Pancreas (tissue), 10 donors: ENCODE data around the gene MAPK4. TPM values are rescaled to one million over a fixed set of nuclear protein-coding genes. Genes with fewer than 3 reads are reported as not detected.

ENCODE experiments used
- ATAC-seq, 4 donors: fragments of 200-7000 bp; cut with Tn5 transposase; one replicate each; pipeline versions ENCODE4 v1.8.0 to v1.9.1; 2020; ENCODE audit warnings: mild to moderate bottlenecking in 4 of 4, moderate library complexity in 4 of 4
- DNase-seq, 6 donors: peaks; one replicate each; pipeline ENCODE4 v3.0.0-alpha.2; 2020
- FAIRE-seq: peaks from 2 replicates; lab custom pipeline; 2012; peaks lifted over from hg19 to GRCh38; lab: Jason Lieb, UNC
- H3K27ac ChIP-seq, 4 donors: fragments of 200-600 bp; sonication (generic); 1 replicate in 3 of 4; 2 replicates in 1 of 4; pipeline versions ENCODE4 v1.5.0 to v1.8.0; 2020
- H3K27me3 ChIP-seq, 4 donors: fragments of 200-600 bp; one replicate each; pipeline ENCODE4 v1.8.0; 2021
- H3K36me3 ChIP-seq, 3 donors: fragments of 200-600 bp; sonication (generic) in 1 of 3; one replicate each; pipeline versions ENCODE4 v1.5.0 to v1.8.0; 2020 to 2021
- H3K4me1 ChIP-seq, 3 donors: fragments of 200-600 bp; one replicate each; pipeline ENCODE4 v1.8.0; 2021
- H3K4me3 ChIP-seq, 4 donors: fragments of 200-600 bp; sonication (generic) in 2 of 4; one replicate each; pipeline versions ENCODE4 v1.5.0 to v1.8.0; 2020 to 2021
- H3K9me3 ChIP-seq, 4 donors: fragments of 200-600 bp; one replicate each; pipeline ENCODE4 v1.8.0; 2021
- WGBS, 2 donors: extraction: QIAGEN DNeasy Blood & Tissue Kit; methylation state at CpG; one replicate each; pipeline ENCODE4 v1.1.7; 2013; 5-methylcytosine and 5-hydroxymethylcytosine counted together
- intact Hi-C, 3 donors: fragments of 100-400 bp; cut with DNase I; formaldehyde crosslinking; loops; one replicate each; pipeline versions ENCODE4 v1.11.1 to v1.14.2; 2022
- polyA plus RNA-seq, 2 donors: library from polyadenylated mRNA; stranded (reverse); fragments of 200-250 nt; gene quantifications; one replicate each; pipeline ENCODE4 v1.2.3, GENCODE V29; 2013
- total RNA-seq, 6 donors: library from RNA; stranded (reverse); fragmentation: NEBNext Ultra II Directional in 4 of 6; extraction: Animal tissue kit (Norgen Biotek cat#: 25700) in 4 of 6; gene quantifications; one replicate each; pipeline versions ENCODE4 v1.2.1 to v1.2.4, GENCODE V29; 2021 to 2023
- TF ChIP-seq, protein P1 (sequence below), 4 donors: fragments of 200-600 bp; sonication (generic) in 3 of 4; IDR thresholded peaks; one replicate each; pipeline versions ENCODE4 v1.5.0 to v1.8.0; 2021; ENCODE audit warnings: antibody characterized with exemption in 4 of 4
- donor health status: healthy with polysubstance abuse.
- donor health status: DM: no; HTN: no; CAD: no; lungs with moderate emphysema.
- donor health status: DM: no; HTN: no; CAD: no.
- donor health status: control.
- donor health status: control.
- donor health status: Bipolar disorder and iron deficiency.
- donor health status: DM: yes; HTN: yes; CAD: no.
- donor health status: DM: no; HTN: no; CAD: no.
- donor health status: DM: no; HTN: no; CAD: no.
- donor health status: DM: yes; HTN: yes; CAD: no.

MAPK4 gene
- total and polyA plus RNA-seq, 8 donors, result 0.46 to 2.5 (median 0.80) TPM

DNA sequence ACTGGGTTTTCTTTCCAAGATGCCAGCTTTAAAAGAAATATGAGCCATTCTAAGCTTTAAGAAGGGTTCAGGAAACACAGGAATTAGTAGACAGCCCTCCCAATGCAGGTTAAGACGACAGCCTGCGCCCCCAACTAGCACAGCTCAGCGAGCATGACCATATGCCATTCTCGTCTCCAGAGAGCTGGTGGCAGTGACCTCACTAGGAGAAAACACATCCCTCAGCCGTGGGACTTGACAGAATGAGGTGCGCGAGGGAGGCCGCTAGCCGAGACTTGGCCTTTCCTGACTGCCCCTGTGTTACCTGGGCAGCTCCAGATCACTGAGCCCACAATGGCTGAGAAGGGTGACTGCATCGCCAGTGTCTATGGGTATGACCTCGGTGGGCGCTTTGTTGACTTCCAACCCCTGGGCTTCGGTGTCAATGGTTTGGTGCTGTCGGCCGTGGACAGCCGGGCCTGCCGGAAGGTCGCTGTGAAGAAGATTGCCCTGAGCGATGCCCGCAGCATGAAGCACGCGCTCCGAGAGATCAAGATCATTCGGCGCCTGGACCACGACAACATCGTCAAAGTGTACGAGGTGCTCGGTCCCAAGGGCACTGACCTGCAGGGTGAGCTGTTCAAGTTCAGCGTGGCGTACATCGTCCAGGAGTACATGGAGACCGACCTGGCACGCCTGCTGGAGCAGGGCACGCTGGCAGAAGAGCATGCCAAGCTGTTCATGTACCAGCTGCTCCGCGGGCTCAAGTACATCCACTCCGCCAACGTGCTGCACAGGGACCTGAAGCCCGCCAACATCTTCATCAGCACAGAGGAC is 103.9 kb downstream of the MAPK4 start:
- Histone ChIP-seq H3K4me3 (no peak overlapping the region), H3K9me3 (no peaks in the 10 kb centered on the region), H3K36me3 (no peaks in the 10 kb centered on the region), H3K27me3 (no peaks in the 10 kb centered on the region), H3K27ac (no peak overlapping the region), H3K4me1 (no peaks in the 10 kb centered on the region)
- FAIRE-seq, result no peak
- DNase-seq, result no peak
- intact Hi-C loops, result no loop called here
- TF ChIP-seq, protein P1, sequence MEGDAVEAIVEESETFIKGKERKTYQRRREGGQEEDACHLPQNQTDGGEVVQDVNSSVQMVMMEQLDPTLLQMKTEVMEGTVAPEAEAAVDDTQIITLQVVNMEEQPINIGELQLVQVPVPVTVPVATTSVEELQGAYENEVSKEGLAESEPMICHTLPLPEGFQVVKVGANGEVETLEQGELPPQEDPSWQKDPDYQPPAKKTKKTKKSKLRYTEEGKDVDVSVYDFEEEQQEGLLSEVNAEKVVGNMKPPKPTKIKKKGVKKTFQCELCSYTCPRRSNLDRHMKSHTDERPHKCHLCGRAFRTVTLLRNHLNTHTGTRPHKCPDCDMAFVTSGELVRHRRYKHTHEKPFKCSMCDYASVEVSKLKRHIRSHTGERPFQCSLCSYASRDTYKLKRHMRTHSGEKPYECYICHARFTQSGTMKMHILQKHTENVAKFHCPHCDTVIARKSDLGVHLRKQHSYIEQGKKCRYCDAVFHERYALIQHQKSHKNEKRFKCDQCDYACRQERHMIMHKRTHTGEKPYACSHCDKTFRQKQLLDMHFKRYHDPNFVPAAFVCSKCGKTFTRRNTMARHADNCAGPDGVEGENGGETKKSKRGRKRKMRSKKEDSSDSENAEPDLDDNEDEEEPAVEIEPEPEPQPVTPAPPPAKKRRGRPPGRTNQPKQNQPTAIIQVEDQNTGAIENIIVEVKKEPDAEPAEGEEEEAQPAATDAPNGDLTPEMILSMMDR (IDR thresholded peaks at IDR 0.05), result no peak
- WGBS, 2 donors, result 93 to 94% methylated on average over 40 of the region's 40 CpGs
- ATAC-seq, result no peak

- DNase-seq, result no peak
- H3K27ac ChIP-seq, result no peak overlapping the region
These were observed 105.1 kb downstream of the MAPK4 start for GRCh38 chr18:50665015-50665414.

GRCh38 chr18:50665519-50665918 is 105.6 kb downstream of the MAPK4 start:
- TF ChIP-seq, protein P1 (IDR thresholded peaks at IDR 0.05), result no peak
- H3K36me3 ChIP-seq, result no peaks in the 10 kb centered on the region
- no peaks in the 10 kb centered on the region for H3K27me3 ChIP-seq
- FAIRE-seq (no peak), DNase-seq (no peak), ATAC-seq (no peak)
- no peak overlapping the region for H3K27ac ChIP-seq
- no peaks in the 10 kb centered on the region for H3K9me3 ChIP-seq
- H3K4me3 ChIP-seq, result no peak overlapping the region
- intact Hi-C loops, result no loop called here
- H3K4me1 ChIP-seq, result no peaks in the 10 kb centered on the region

More at GRCh38 chr18:50665015-50665414, 105.1 kb downstream of the MAPK4 start:
- no peaks in the 10 kb centered on the region for H3K36me3 ChIP-seq
- intact Hi-C loops, result no loop called here
- WGBS, 2 donors, result 62 to 84% methylated on average over 6 of the region's 6 CpGs
- ATAC-seq (no peak), FAIRE-seq (no peak)
- no peak overlapping the region for H3K4me3 ChIP-seq
- no peaks in the 10 kb centered on the region for H3K27me3 ChIP-seq
- no peaks in the 10 kb centered on the region for H3K4me1 ChIP-seq
- H3K9me3 ChIP-seq, result no peaks in the 10 kb centered on the region
- TF ChIP-seq, protein P1 (IDR thresholded peaks at IDR 0.05), result no peak

GRCh38 chr18:50666536-50666935 is 106.6 kb downstream of the MAPK4 start:
- FAIRE-seq, result no peak
- Histone ChIP-seq H3K27me3 (no peaks in the 10 kb centered on the region), H3K9me3 (no peaks in the 10 kb centered on the region), H3K36me3 (no peaks in the 10 kb centered on the region), H3K4me1 (no peaks in the 10 kb centered on the region), H3K27ac (no peak overlapping the region), H3K4me3 (no peak overlapping the region)
- DNase-seq, result no peak
- intact Hi-C loops, result no loop called here
- no peak for ATAC-seq
- 79 to 80% methylated on average over 4 of the region's 4 CpGs for WGBS, 2 donors
- TF ChIP-seq, protein P1 (IDR thresholded peaks at IDR 0.05), result no peak

GRCh38 chr18:50671376-50671775 is 111.5 kb downstream of the MAPK4 start:
- DNase-seq, result no peak
- Histone ChIP-seq H3K27ac (no peak overlapping the region), H3K4me3 (no peak overlapping the region), H3K9me3 (no peaks in the 10 kb centered on the region), H3K27me3 (no peaks in the 10 kb centered on the region), H3K36me3 (no peaks in the 10 kb centered on the region), H3K4me1 (no peaks in the 10 kb centered on the region)
- TF ChIP-seq, protein P1 (IDR thresholded peaks at IDR 0.05), result no peak
- intact Hi-C loops, result no loop called here
- ATAC-seq, result no peak
- no peak for FAIRE-seq
- 81 to 92% methylated on average over 3 of the region's 3 CpGs for WGBS, 2 donors
